ENCODE results near the gene GLP2R. TPM values are rescaled to one million over a fixed set of nuclear protein-coding genes. Genes with fewer than 3 reads are reported as not detected.

The GLP2R gene
- total RNA-seq, 1 experiment from 2014 or later: 0.22 TPM

DNA sequence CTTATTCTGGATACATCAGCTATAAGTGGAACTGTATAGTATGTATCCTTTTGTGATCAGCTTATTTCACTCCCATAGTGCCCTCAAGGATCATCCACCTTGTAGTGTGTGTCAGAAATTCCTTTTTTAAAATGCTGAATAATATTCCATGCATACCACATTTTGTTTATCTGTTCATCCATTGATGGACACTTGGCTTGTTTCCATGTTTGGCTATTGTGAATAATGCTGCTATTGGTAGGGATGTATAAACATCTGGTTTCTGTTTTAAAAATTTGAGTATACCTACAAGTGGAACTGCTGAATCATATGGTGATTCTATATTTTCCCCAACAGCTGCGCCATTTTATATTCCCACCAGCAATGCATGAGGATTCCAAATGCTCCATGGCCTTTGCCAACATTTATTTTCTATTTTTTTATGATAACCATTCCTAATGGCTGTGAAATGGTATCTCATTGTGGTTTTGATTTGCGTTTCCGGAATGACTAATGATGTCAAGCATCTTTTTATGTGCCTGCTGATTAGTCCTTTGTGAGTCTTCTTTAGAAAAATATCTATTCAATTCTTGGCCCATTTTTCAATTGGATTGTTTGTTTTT lies 67.8 kb downstream of the GLP2R start:
- Histone ChIP-seq H3K27ac (ENCODE audit: low read length) (no peak overlapping the region), H3K4me1 (ENCODE audit: insufficient read depth, low read length) (peaks cover 12% of the 10 kb centered on the region; the same call in 1 of the 2 replicates), H4K20me1 (ENCODE audit: low read length) (no peaks in the 10 kb centered on the region), H3K4me2 (ENCODE audit: low read length) (no peak overlapping the region), H3K79me2 (ENCODE audit: low read length) (no peaks in the 10 kb centered on the region), H3K4me3 (ENCODE audit: low read length) (no peak overlapping the region), H3K9ac (ENCODE audit: low read length) (no peak overlapping the region), H3F3A (ENCODE audit: low read length, unreplicated experiment) (no peaks in the 10 kb centered on the region), H3K9me2 (replicated peaks; ENCODE audit: low read length) (no peaks in the 10 kb centered on the region), H3K36me3 (ENCODE audit: low read depth, low read length) (no peaks in the 10 kb centered on the region), H3K27me3 (ENCODE audit: low read length) (no peaks in the 10 kb centered on the region), H3K9me3 (ENCODE audit: low read length) (no peaks in the 10 kb centered on the region), H2AFZ (ENCODE audit: low read length) (no peak overlapping the region)
- no peak for TF ChIP-seq EZH2phosphoT487 (IDR thresholded peaks at IDR 0.05; ENCODE audit: borderline replicate concordance, low read length)
- TF ChIP-seq EZH2 (IDR thresholded peaks at IDR 0.05; ENCODE audit: low read length, unreplicated experiment): no peak
- TF ChIP-seq, protein P1, sequence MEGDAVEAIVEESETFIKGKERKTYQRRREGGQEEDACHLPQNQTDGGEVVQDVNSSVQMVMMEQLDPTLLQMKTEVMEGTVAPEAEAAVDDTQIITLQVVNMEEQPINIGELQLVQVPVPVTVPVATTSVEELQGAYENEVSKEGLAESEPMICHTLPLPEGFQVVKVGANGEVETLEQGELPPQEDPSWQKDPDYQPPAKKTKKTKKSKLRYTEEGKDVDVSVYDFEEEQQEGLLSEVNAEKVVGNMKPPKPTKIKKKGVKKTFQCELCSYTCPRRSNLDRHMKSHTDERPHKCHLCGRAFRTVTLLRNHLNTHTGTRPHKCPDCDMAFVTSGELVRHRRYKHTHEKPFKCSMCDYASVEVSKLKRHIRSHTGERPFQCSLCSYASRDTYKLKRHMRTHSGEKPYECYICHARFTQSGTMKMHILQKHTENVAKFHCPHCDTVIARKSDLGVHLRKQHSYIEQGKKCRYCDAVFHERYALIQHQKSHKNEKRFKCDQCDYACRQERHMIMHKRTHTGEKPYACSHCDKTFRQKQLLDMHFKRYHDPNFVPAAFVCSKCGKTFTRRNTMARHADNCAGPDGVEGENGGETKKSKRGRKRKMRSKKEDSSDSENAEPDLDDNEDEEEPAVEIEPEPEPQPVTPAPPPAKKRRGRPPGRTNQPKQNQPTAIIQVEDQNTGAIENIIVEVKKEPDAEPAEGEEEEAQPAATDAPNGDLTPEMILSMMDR (conservative IDR thresholded peaks at IDR 0.05; ENCODE audit: low read depth, low read length): no peak
- POLR2A ChIA-PET (ENCODE audit: unreplicated experiment): no interaction called here
- CTCF ChIA-PET: no interaction called here
- peak; percentile 44 for DNase-seq
- intact Hi-C loops (cut with micrococcal nuclease): no loop called here
- ATAC-seq: no peak
- no TSS peak for BruUV-seq (replicated peaks)

DNA sequence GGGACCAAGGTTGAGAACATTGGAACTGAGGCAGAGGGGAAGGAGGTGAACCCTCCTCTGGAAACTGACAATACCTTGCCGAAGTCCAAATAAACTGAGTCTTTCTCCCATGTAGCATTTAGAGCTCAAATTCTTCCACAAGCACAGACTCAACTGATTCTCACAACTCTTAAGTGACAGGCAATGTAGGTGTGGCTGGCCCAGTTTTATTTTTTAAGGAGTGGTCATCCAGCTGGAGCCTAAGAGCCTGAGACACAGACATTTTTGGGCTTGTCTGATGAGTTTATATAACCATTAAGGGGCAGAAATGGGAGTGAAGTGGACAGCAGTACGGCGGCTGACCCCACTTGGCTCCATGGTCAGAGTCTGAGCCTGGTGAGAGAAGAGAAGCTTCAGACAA lies 68.5 kb downstream of the GLP2R start:
- Histone ChIP-seq H3K4me2 (ENCODE audit: low read length) (no peak overlapping the region), H3F3A (ENCODE audit: low read length, unreplicated experiment) (no peaks in the 10 kb centered on the region), H3K79me2 (ENCODE audit: low read length) (no peaks in the 10 kb centered on the region), H3K4me1 (ENCODE audit: insufficient read depth, low read length) (peaks cover 12% of the 10 kb centered on the region; the same call in 1 of the 2 replicates), H3K4me3 (ENCODE audit: low read length) (no peak overlapping the region), H3K9me2 (replicated peaks; ENCODE audit: low read length) (no peaks in the 10 kb centered on the region), H2AFZ (ENCODE audit: low read length) (no peak overlapping the region), H3K27me3 (ENCODE audit: low read length) (no peaks in the 10 kb centered on the region), H3K9me3 (ENCODE audit: low read length) (no peaks in the 10 kb centered on the region), H3K9ac (ENCODE audit: low read length) (no peak overlapping the region), H3K27ac (ENCODE audit: low read length) (no peak overlapping the region), H4K20me1 (ENCODE audit: low read length) (no peaks in the 10 kb centered on the region), H3K36me3 (ENCODE audit: low read depth, low read length) (no peaks in the 10 kb centered on the region)
- TF ChIP-seq EZH2phosphoT487 (IDR thresholded peaks at IDR 0.05; ENCODE audit: borderline replicate concordance, low read length) (no peak), EZH2 (IDR thresholded peaks at IDR 0.05; ENCODE audit: low read length, unreplicated experiment) (no peak)
- TF ChIP-seq, protein P1 (conservative IDR thresholded peaks at IDR 0.05; ENCODE audit: low read depth, low read length): no peak
- BruUV-seq (replicated peaks): no TSS peak
- ChIA-PET POLR2A (ENCODE audit: unreplicated experiment) (no interaction called here), CTCF (no interaction called here)
- intact Hi-C loops (cut with micrococcal nuclease): no loop called here
- ATAC-seq (no peak), DNase-seq (no peak)

DNA sequence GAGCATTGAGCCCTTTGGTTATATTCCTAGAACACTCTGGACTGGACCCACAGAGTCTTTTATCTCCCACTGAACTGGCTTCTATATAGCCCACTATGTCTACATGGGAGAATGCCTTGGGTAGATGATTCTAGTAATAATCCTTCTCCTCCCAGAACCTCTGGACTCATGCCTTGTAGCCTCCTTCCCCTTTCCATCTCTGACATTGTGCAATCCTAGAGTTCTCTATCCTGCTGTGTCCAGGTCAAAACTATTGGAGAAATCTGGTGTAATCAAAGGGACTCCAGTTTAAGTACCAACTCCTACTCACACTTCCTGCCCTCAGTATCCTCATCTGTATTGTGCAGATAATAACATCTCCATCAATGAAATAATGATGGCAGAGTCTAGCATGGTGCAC lies 70.2 kb downstream of the GLP2R start:
- Histone ChIP-seq H3K9ac (ENCODE audit: low read length) (no peak overlapping the region), H3K79me2 (ENCODE audit: low read length) (no peaks in the 10 kb centered on the region), H3K4me1 (ENCODE audit: insufficient read depth, low read length) (peaks cover 21% of the 10 kb centered on the region; the same call in 1 of the 2 replicates), H3K36me3 (ENCODE audit: low read depth, low read length) (no peaks in the 10 kb centered on the region), H3K27me3 (ENCODE audit: low read length) (no peaks in the 10 kb centered on the region), H3K4me2 (ENCODE audit: low read length) (no peak overlapping the region), H2AFZ (ENCODE audit: low read length) (no peak overlapping the region), H3K27ac (ENCODE audit: low read length) (no peak overlapping the region), H4K20me1 (ENCODE audit: low read length) (no peaks in the 10 kb centered on the region), H3K4me3 (ENCODE audit: low read length) (no peak overlapping the region), H3K9me2 (replicated peaks; ENCODE audit: low read length) (no peaks in the 10 kb centered on the region), H3F3A (ENCODE audit: low read length, unreplicated experiment) (no peaks in the 10 kb centered on the region), H3K9me3 (ENCODE audit: low read length) (no peaks in the 10 kb centered on the region)
- ChIA-PET CTCF (no interaction called here), POLR2A (ENCODE audit: unreplicated experiment) (no interaction called here)
- no peak for ATAC-seq
- DNase-seq: no peak
- no TSS peak for BruUV-seq (replicated peaks)
- TF ChIP-seq EZH2phosphoT487 (IDR thresholded peaks at IDR 0.05; ENCODE audit: borderline replicate concordance, low read length): no peak
- intact Hi-C loops (cut with micrococcal nuclease): no loop called here

Data from PC-3 (cell line).